Stimulated activated CD4-positive, alpha-beta T cell treated with anti-CD3 and anti-CD28 coated beads, TNF-alpha, amount 100 ng/mL, for 48 hours (primary cell): Measurements from ENCODE around the gene MAJIN.

Experiments used
- DNase-seq, 3 donors: peaks; one replicate each; pipeline ENCODE4 v3.0.0-alpha.2; 2020; ENCODE audit warnings: low read depth in 3 of 3

The MAJIN gene

DNA sequence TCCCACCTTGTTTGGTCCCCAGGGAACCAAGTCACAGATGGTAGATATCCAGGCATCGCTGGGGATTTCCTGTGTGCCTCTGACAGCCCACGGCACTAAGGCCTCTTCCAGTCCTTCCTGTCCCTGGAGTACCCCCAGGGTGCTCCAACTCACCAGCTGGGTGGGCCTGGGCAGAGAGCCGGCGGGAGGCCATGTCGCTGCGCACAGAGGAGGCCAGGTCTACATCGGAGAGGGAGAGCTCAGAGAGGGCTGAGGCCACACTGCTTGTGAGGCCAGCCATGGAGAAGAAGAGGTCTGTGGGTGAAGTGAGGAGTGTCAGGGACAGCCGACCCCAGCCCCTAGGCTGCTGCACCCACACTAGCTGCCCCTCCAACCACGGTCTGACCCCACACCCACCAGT lies 60.2 kb downstream of the MAJIN start:
- DNase-seq: no peak

DNA sequence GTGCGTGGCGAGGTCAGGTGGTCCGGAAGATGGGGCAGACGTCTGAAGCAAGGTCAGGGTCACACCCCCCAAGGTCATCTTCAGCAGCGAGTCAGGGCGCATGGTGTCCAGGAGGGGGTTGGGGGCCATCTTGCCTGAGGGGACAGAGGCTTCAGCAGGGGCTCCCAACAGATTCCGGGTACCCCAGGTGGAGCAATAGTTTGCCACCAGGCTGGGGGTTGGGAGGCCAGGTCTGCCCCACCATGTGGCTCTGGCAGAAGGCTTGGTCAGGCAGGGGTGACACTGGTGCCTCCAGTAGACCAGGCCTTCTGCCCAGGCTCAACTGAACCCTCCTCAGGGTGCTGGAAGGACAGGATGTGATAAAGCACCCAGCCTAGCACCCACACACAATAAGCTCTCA lies 60.8 kb downstream of the MAJIN start:
- no peak for DNase-seq

DNA sequence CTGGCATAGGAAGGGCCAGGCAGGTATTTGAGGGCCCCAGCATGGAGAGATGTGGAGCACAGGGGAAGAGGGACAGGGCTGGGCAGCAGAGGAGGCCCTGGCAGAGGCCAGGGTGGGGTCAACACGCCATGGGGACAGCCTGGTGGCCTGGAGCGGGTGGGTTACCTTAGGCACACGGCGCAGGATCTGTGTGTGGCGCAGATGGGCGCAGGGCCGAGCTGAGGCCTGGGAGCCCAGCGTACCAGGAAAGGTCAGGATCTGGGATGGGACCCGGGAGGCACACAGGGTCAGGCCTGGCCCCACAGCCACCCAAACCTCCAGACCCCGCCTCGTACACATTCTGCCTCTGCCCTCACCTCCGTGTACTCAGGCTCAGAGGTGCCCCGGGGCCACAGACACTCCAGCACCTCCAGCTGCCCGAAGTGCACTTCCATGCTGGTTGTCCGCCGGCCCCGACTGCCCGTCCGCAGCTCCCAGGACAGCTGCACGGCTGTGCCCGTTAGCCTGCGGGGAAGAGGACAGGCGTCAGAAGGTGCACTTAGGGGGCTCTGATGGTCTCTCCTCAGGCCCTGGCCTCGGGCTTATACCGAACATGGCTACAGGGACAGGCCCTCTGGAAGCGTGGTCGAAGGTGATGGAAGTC lies 61.3 kb downstream of the MAJIN start:
- no peak for DNase-seq

DNA sequence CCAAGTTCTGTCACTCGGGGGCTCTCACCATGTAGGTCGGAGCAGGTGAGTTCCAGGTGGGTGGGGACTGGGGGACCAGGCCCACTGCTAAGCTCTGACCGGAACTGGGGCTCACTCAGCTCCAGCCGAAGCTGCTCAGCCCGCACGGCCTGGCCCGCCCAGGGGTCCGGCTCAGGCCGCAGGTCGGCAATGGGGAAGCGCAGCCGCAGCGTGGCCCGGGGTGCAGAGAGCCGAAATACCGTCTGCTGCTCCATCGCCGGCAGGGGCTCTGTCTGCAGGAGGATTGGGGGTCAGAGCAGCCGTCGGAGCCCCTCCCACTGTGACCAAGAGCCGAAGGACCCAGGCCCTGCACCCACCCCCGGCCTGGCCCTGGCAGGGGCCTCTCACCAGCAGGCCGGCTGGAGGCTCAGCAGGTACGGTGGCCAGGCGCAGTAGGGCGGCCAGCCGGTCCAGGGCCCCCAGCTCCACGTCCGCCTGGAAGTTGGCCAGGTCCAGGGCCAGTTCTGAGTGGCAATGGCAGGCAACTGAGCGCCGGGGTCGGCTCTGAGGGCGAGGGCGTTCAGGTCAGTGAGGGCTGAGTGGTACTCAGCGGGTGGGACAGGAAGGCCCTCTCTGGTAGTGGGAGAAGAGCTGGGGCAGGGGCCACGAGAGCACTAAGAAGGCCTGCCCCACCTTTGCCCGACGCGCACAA lies 62.1 kb downstream of the MAJIN start:
- no peak for DNase-seq

DNA sequence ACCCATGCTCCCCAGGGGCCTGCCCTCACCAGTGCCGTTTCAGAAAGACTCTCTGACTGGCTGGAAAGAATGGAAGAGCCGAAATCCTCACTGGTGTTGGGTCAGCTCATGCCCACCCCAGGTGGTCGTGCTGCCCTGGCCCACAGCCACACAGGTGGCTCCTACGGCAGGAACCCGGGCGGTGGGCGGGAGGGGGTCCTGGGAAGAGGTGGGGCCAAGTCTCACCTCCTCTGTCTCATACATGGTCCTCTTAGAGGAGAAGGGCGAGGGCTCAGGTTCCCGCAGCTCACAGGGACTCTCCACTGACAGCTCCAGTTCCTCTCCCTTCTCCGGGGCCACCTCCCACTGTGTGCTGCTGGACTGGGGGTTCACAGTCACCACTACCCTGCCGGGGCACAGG lies 63.1 kb downstream of the MAJIN start:
- DNase-seq: no peak

GRCh38 chr11:64906314-64906635 lies 65.6 kb downstream of the MAJIN start:
- no peak for DNase-seq

GRCh38 chr11:64905516-64906313 lies 66.2 kb downstream of the MAJIN start:
- DNase-seq: no peak

GRCh38 chr11:64903291-64903833 lies 68.5 kb downstream of the MAJIN start:
- DNase-seq: no peak

DNA sequence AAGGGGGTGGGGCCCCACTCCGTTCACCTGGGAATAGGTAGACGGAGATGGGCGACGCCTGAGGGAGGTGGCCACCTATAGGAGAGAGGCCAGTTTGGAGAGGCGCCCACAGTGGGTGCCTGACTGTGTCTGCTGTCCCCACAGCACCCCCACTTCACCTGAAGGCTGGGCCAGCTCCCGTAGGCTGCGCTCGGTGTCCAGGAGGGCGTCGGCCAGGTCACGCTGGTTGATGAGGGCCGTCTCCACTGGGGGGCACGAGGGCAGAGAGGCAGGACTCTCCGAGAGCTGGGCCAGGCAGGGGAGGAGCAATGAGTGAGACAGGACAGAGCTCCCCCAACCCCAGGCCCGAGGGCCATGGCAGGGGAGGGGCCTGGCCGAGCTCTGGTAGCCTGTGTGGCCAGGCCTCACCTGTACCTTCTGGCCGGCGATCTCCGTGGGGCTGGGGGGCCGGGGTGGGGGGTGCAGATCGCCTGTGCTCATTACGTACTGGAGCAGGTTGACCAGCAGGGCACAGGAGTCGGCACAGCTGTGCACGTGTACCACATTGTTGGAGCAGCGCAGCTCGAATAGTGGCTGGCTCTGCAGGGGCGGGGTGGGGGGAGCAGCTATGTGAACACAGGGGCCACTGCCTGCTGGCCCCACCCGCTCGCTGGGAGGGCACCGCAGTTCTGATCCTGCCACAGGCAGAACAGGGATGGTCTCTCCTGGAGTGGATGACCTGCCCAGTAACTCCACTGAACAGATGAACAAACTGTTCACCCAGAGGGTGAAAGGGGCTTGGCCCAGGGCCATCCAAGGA lies 69.6 kb downstream of the MAJIN start:
- no peak for DNase-seq

DNA sequence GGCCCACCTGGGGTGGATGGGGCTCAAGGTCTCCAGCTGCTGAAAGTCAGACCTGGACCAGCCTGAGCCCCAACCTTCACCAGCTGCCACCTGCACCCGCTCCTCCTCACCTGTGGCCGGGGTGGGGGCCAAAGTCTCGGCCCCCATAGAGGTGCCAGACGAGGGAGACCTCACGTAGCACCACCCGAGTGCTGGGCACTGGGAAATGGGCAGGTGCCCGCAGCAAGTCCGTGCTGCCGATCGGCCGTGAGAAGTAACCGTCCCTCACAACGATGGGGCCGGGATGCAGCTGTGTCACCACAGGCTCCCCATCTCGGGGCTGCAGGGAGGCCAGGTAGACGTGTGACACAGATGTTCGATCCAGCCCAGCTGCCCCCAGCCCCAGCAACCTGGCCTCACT lies 71.1 kb downstream of the MAJIN start:
- no peak for DNase-seq

GRCh38 chr11:64900263-64900678 lies 71.6 kb downstream of the MAJIN start:
- peak; percentile 51 to 62 (median 55) for DNase-seq

GRCh38 chr11:64898541-64898940 lies 73.4 kb downstream of the MAJIN start:
- no peak for DNase-seq

- DNase-seq: no peak
Observed at GRCh38 chr11:64898076-64898445, 73.8 kb downstream of the MAJIN start.

DNA sequence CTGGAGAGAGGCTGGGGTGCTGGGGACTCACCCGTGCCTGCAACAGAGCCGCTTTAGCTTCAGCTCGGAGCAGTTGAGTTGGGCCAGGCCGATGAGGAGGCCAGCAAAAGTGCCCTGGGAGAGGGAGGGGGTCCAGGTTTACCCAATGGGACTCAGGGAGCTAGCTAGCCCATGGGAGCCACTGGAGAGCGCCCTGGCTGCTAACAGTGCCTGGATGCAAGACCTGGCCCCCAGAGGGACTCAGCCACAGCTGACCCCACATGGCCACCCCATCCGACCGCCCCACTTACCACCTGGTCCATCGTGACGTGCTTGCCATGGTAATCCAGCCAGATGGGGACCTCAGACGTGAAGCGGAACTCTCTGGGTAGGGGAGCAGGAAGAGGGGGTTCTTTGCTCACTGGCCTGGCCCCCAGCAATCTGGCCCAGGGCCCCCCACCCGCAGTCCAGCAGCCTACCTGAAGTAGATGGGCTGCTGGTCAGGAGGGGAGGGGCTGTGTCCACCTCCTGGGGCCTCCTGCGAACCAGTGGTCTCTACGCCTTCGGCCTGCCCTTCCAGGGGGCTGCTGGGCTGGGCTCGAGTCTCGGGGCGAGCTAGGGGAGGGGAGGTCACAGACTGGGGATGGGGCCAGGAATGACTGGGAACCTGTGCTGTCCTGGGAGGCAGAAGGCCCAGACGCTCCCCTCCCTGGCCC lies 74.4 kb downstream of the MAJIN start:
- no peak for DNase-seq

GRCh38 chr11:64896448-64897022 lies 75.4 kb downstream of the MAJIN start:
- no peak for DNase-seq

DNA sequence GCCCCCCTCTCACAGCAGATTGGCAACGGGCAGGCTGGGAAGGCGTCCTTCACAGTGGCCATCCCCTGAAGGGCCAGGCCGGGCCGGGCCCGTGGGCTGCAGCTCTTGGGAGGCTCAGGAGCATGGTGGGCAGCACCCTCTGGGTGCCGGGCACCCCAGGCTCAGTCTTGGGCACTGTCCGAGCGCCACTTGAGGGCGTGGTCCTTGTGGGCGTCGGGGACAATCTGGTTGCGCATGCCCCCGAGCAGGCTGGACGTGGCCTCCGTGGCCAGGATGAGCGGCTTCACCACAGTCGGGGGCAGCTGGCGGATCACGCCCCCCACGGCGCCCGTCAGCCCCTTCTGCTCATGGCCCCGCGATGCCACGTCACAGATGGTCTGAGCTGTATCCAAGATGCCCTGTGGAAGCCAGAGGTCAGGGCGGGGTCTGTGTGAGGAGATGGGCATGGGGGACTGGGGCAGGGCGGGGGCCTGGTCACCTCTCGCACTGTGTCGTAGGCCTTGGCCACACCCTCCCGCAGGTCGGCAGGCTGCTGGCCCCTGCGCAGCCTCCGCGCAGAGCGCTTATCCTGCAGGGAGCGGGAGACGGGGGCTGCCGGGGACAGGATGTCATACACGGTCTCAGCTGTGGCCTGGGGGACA lies 77.0 kb downstream of the MAJIN start:
- DNase-seq: no peak

DNA sequence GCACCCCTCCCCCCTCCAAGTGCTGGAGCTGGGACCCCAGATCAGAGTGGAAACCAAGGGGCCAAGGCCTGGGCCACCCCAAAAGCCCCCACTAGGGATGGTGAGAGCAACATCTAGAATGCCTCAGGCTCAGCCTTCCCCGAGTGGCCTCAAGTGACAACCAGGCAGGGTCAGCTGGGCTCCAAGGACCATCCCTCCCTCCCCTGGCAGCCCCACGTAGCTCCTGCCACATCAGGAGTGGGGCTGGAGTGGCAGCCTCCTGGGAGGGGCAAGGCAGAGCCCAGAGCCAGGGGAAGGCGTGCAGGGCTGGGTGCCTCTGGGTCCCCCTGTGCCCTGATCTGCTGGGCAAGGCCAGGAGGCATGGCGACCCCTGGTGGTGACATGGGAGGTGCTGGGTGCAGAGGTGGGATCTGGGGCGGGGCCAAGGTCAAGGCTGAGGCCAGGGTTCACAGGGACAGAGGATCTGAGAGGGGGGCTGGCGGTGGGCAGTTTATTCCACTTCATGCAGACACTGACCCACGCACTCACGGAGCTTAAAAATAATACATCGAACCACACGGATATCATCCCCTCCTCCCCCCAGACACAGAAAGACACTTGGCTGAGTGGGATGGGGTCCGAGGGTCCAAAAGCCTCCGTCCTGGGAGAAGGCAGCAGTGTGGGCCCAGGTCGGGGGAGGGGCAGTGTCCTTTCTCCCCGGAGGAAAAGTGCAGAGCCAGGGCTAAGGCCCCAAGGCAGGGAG lies 77.7 kb downstream of the MAJIN start:
- peak; percentile 77 to 95 (median 93) for DNase-seq

- no peak for DNase-seq
Observed at GRCh38 chr11:64893194-64894069, 78.5 kb downstream of the MAJIN start.

GRCh38 chr11:64892838-64893193 lies 79.1 kb downstream of the MAJIN start:
- no peak for DNase-seq
